Ovary (tissue), 9 donors: ENCODE measurements around the gene GSC. TPM values are rescaled to one million over a fixed set of nuclear protein-coding genes. Genes with fewer than 3 reads are reported as not detected.

Experiments
- DNase-seq, 5 donors: peaks; one replicate each; pipeline ENCODE4 v3.0.0-alpha.2; 2019 to 2020
- H3K27ac ChIP-seq, 2 donors: fragments of 200-600 bp; one replicate each; pipeline versions ENCODE4 v1.5.1 to v1.8.0; 2019 to 2022
- H3K27me3 ChIP-seq: fragments of 200-600 bp; one replicate; pipeline ENCODE4 v1.8.0; 2022
- H3K36me3 ChIP-seq: fragments of 200-600 bp; sonication (generic); one replicate; pipeline ENCODE4 v1.5.1; 2019
- H3K4me1 ChIP-seq: one replicate; pipeline ENCODE4 v1.8.1; 2013; ENCODE audit warnings: mild to moderate bottlenecking, moderate library complexity; ENCODE audit not compliant: insufficient read depth
- H3K4me3 ChIP-seq: fragments of 200-600 bp; sonication (generic); one replicate; pipeline ENCODE4 v1.5.1; 2017
- H3K9me3 ChIP-seq, 2 donors: fragments of 200-600 bp in 1 of 2; sonication (generic) in 1 of 2; one replicate each; pipeline versions ENCODE4 v1.5.1 to v1.8.1; 2013 to 2019; ENCODE audit warnings: mild to moderate bottlenecking in 1 of 2, moderate library complexity in 1 of 2
- CTCF ChIP-seq, 3 donors: fragments of 450-650 bp in 2 of 3; fragments of 200-600 bp in 1 of 3; IDR thresholded peaks; one replicate each; pipeline versions ENCODE4 v1.5.1 to v1.8.0; 2016 to 2022; ENCODE audit warnings: antibody characterized with exemption in 3 of 3, mild to moderate bottlenecking in 1 of 3
- EP300 ChIP-seq: sonication (generic); formaldehyde crosslinking; IDR thresholded peaks from one replicate; pipeline ENCODE4 v1.6.1; 2017; ENCODE audit warnings: antibody characterized with exemption
- POLR2A ChIP-seq: fragments of 450-650 bp; IDR thresholded peaks from one replicate; pipeline ENCODE4 v1.6.1; 2017; ENCODE audit warnings: antibody characterized with exemption, mild to moderate bottlenecking, moderate library complexity
- WGBS, 3 donors: extraction: QIAGEN DNeasy Blood & Tissue Kit in 1 of 3; methylation state at CpG; one replicate each; pipeline versions ENCODE4 v1.1.5 to v1.1.7; 2013 to 2017; 5-methylcytosine and 5-hydroxymethylcytosine counted together
- intact Hi-C, 4 donors: fragments of 100-400 bp; cut with DNase I; formaldehyde crosslinking; loops; one replicate each; pipeline versions ENCODE4 v1.11.0 to v1.15.1; 2022 to 2023
- polyA plus RNA-seq, 2 donors: library from polyadenylated mRNA; stranded (reverse); fragments of 200-250 nt in 1 of 2; fragments of 350-450 nt in 1 of 2; fragmentation: Illumina TruSeq in 1 of 2; extraction: RNeasy Lipid Tissue Mini Kit (QIAGEN cat#74804) in 1 of 2; gene quantifications; one replicate each; pipeline ENCODE4 v1.2.3, GENCODE V29; 2013 to 2014
- total RNA-seq, 7 donors: library from RNA; depleted of rRNA in 2 of 7; stranded (reverse); fragments of >200 nt in 2 of 7; fragmentation: NEBNext Ultra II Directional in 3 of 7; extraction: Animal tissue kit (Norgen Biotek cat#: 25700) in 3 of 7; gene quantifications; one replicate each; pipeline versions ENCODE4 v1.1.0 to v1.2.4, GENCODE V29; 2016 to 2023
- donor health status: DM: no; HTN: no; CAD: no; lungs with moderate emphysema.
- donor health status: DM: no; HTN: no; CAD: no.
- donor health status: Bipolar disorder and iron deficiency.
- donor health status: DM: yes; HTN: yes; CAD: no.
- donor health status: DM: no; HTN: no; CAD: no.
- donor health status: DM: yes; HTN: yes; CAD: no.

The GSC gene
- total and polyA plus RNA-seq, 9 donors, result 0.15 to 0.53 (median 0.30) TPM; not detected in 5

- TF ChIP-seq EP300 (no peak), POLR2A (no peak), CTCF (IDR thresholded peaks at IDR 0.05) (no peak)
- no peaks in the 10 kb centered on the region for H3K36me3 ChIP-seq
- no peak for DNase-seq
- H3K9me3 ChIP-seq, result peaks cover 0 to 3% of the 10 kb centered on the region in 2 donors
- 9 to 20% (median 10%) methylated on average over 27 of the region's 27 CpGs for WGBS, 3 donors
- H3K4me1 ChIP-seq, result peaks cover 4% of the 10 kb centered on the region
- no peak overlapping the region for H3K27ac ChIP-seq
- H3K27me3 ChIP-seq, result peaks cover 11% of the 10 kb centered on the region
- intact Hi-C loops, result no loop called here
- H3K4me3 ChIP-seq, result no peak overlapping the region
Measured at GRCh38 chr14:94767321-94767878, 2.5 kb downstream of the GSC start.

GRCh38 chr14:94764573-94764972, 5.3 kb downstream of the GSC start:
- peaks cover 2% of the 10 kb centered on the region for H3K27me3 ChIP-seq
- no peak for DNase-seq
- H3K36me3 ChIP-seq, result no peaks in the 10 kb centered on the region
- no peak overlapping the region for H3K4me3 ChIP-seq
- peaks cover 4% of the 10 kb centered on the region for H3K4me1 ChIP-seq
- TF ChIP-seq CTCF (IDR thresholded peaks at IDR 0.05), result no peak
- no peak for TF ChIP-seq EP300
- TF ChIP-seq POLR2A, result no peak
- no peaks in the 10 kb centered on the region for H3K9me3 ChIP-seq
- intact Hi-C loops, result no loop called here
- H3K27ac ChIP-seq, result no peak overlapping the region
- 58 to 62% (median 59%) methylated on average over 7 of the region's 7 CpGs for WGBS, 3 donors

- Histone ChIP-seq H3K27ac (no peak overlapping the region), H3K4me1 (no peaks in the 10 kb centered on the region), H3K36me3 (no peaks in the 10 kb centered on the region), H3K27me3 (no peaks in the 10 kb centered on the region), H3K4me3 (no peak overlapping the region), H3K9me3 (no peaks in the 10 kb centered on the region)
- intact Hi-C loops, result no loop called here
- 68 to 77% (median 71%) methylated on average over 7 of the region's 7 CpGs for WGBS, 3 donors
- no peak for TF ChIP-seq CTCF (IDR thresholded peaks at IDR 0.05)
- no peak for TF ChIP-seq EP300
- TF ChIP-seq POLR2A, result no peak
- DNase-seq, result no peak
Measured at GRCh38 chr14:94762431-94762830, 7.5 kb downstream of the GSC start.

- Histone ChIP-seq H3K4me1 (no peaks in the 10 kb centered on the region), H3K4me3 (no peak overlapping the region), H3K9me3 (no peaks in the 10 kb centered on the region), H3K27ac (no peak overlapping the region), H3K36me3 (no peaks in the 10 kb centered on the region), H3K27me3 (no peaks in the 10 kb centered on the region)
- WGBS, 3 donors, result 66 to 77% (median 69%) methylated on average over 10 of the region's 10 CpGs
- TF ChIP-seq EP300, result no peak
- no peak for TF ChIP-seq POLR2A
- no peak for TF ChIP-seq CTCF (IDR thresholded peaks at IDR 0.05)
- no peak for DNase-seq
- intact Hi-C loops, result no loop called here
Measured at GRCh38 chr14:94761997-94762377, 7.9 kb downstream of the GSC start.
